ENCODE measurements around the gene MAMDC4. TPM values are rescaled to one million over a fixed set of nuclear protein-coding genes. Genes with fewer than 3 reads are reported as not detected.
"Not testable (repeated sequence)": the region's sequence is repeated elsewhere in the genome, so short reads cannot be mapped to it uniquely, and the experiment has no call there.

Gene MAMDC4
- polyA plus RNA-seq, 1 donor = 772 TPM

- no CpG with 5 or more reads among the region's 30 CpGs for WGBS (ENCODE audit: insufficient coverage, low lambda C conversion rate)
- Histone ChIP-seq H3K4me3 (ENCODE audit: low read length) (no peak overlapping the region), H3K4me1 (ENCODE audit: control insufficient read depth, insufficient read depth, low read length) (no peaks in the 10 kb centered on the region), H3K9me3 (ENCODE audit: control insufficient read depth, low read depth, low read length) (no peaks in the 10 kb centered on the region), H3K36me3 (ENCODE audit: control insufficient read depth, insufficient read depth, low read length) (peaks cover 85% of the 10 kb centered on the region), H3K27ac (ENCODE audit: low read length) (no peak overlapping the region), H3K27me3 (ENCODE audit: control insufficient read depth, insufficient read depth, low read length) (no peaks in the 10 kb centered on the region)
- no peak for DNase-seq
Observed at GRCh38 chr9:136831002-136831719, 21.0 kb upstream of the MAMDC4 start.

DNA sequence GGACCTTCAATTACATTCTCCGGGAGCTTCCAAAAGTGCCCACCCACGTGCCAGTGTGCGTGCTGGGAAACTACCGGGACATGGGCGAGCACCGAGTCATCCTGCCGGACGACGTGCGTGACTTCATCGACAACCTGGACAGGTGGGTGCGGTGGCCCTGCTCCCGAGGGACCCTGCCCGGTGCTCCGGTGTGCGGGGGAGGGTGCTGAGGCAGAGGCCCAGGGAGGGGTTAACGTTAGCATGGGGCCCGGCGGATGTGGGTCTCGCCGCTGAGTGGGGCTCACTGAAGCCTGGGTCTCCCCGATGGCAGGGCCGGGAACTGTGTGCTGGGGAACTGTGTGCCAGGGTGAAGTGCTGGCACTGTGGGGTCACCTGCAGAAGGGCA lies 20.4 kb upstream of the MAMDC4 start:
- Histone ChIP-seq H3K4me3 (ENCODE audit: low read length) (no peak overlapping the region), H3K36me3 (ENCODE audit: control insufficient read depth, insufficient read depth, low read length) (peaks cover 85% of the 10 kb centered on the region), H3K4me1 (ENCODE audit: control insufficient read depth, insufficient read depth, low read length) (no peaks in the 10 kb centered on the region), H3K9me3 (ENCODE audit: control insufficient read depth, low read depth, low read length) (no peaks in the 10 kb centered on the region), H3K27ac (ENCODE audit: low read length) (no peak overlapping the region), H3K27me3 (ENCODE audit: control insufficient read depth, insufficient read depth, low read length) (no peaks in the 10 kb centered on the region)
- WGBS (ENCODE audit: insufficient coverage, low lambda C conversion rate) = no CpG with 5 or more reads among the region's 23 CpGs
- no peak for DNase-seq

- no peaks in the 10 kb centered on the region for H3K27me3 ChIP-seq (ENCODE audit: control insufficient read depth, insufficient read depth, low read length)
- no peaks in the 10 kb centered on the region for H3K4me1 ChIP-seq (ENCODE audit: control insufficient read depth, insufficient read depth, low read length)
- H3K27ac ChIP-seq (ENCODE audit: low read length) = no peak overlapping the region
- no peak overlapping the region for H3K4me3 ChIP-seq (ENCODE audit: low read length)
- DNase-seq = no peak
- no peaks in the 10 kb centered on the region for H3K9me3 ChIP-seq (ENCODE audit: control insufficient read depth, low read depth, low read length)
- H3K36me3 ChIP-seq (ENCODE audit: control insufficient read depth, insufficient read depth, low read length) = peaks cover 79% of the 10 kb centered on the region
- WGBS (ENCODE audit: insufficient coverage, low lambda C conversion rate) = no CpG with 5 or more reads among the region's 9 CpGs
Observed at GRCh38 chr9:136832581-136832980, 19.6 kb upstream of the MAMDC4 start.

- not testable (repeated sequence) for H3K9me3 ChIP-seq (ENCODE audit: control insufficient read depth, low read depth, low read length); H3K4me1 ChIP-seq (ENCODE audit: control insufficient read depth, insufficient read depth, low read length); DNase-seq; H3K27me3 ChIP-seq (ENCODE audit: control insufficient read depth, insufficient read depth, low read length); H3K27ac ChIP-seq (ENCODE audit: low read length); H3K4me3 ChIP-seq (ENCODE audit: low read length)
- WGBS (ENCODE audit: insufficient coverage, low lambda C conversion rate) = no CpG with 5 or more reads among the region's 16 CpGs
- H3K36me3 ChIP-seq (ENCODE audit: control insufficient read depth, insufficient read depth, low read length) = peaks cover 78% of the 10 kb centered on the region
Observed at GRCh38 chr9:136833381-136834048, 18.6 kb upstream of the MAMDC4 start.

DNA sequence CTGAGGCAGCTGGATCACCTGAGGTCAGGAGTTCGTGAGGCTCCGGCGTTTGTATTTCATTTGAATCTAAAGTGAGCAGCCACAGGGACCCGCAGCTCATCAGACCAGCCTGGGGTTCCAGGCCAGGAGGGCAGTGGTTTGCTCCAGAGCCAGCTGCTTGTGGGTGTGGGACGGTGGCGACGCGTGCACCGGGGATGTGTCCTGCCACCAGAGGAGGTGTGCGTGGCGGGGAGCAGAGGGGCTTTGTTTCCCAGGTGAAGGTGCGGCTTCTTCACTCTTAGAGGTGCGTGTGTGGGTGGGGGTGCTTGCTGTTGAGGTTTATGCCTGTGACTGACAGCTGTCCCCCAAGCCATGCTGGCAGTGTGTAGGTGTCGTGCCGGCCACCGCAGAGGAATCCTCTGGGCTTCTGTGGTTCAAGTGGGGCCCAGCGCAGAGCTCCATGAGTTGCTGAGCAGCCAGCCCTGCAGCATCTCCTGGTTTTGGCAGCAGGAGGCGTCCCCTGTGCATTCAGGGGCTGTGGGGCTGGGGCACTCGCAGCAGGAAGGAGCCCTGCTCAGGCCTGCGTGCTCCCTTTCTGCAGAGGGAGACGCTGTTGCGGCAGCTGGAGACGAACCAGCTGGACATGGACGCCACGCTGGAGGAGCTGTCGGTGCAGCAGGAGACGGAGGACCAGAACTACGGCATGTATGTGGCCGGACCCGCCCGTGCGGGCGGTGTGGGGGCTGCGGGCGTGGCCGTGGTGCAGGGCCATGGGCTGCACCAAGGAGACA lies 16.8 kb upstream of the MAMDC4 start:
- Histone ChIP-seq H3K27ac (ENCODE audit: low read length) (no peak overlapping the region), H3K4me1 (ENCODE audit: control insufficient read depth, insufficient read depth, low read length) (peaks cover 21% of the 10 kb centered on the region), H3K9me3 (ENCODE audit: control insufficient read depth, low read depth, low read length) (no peaks in the 10 kb centered on the region), H3K4me3 (ENCODE audit: low read length) (no peak overlapping the region), H3K27me3 (ENCODE audit: control insufficient read depth, insufficient read depth, low read length) (no peaks in the 10 kb centered on the region), H3K36me3 (ENCODE audit: control insufficient read depth, insufficient read depth, low read length) (peaks cover 77% of the 10 kb centered on the region)
- no peak for DNase-seq
- WGBS (ENCODE audit: insufficient coverage, low lambda C conversion rate) = no CpG with 5 or more reads among the region's 36 CpGs

DNA sequence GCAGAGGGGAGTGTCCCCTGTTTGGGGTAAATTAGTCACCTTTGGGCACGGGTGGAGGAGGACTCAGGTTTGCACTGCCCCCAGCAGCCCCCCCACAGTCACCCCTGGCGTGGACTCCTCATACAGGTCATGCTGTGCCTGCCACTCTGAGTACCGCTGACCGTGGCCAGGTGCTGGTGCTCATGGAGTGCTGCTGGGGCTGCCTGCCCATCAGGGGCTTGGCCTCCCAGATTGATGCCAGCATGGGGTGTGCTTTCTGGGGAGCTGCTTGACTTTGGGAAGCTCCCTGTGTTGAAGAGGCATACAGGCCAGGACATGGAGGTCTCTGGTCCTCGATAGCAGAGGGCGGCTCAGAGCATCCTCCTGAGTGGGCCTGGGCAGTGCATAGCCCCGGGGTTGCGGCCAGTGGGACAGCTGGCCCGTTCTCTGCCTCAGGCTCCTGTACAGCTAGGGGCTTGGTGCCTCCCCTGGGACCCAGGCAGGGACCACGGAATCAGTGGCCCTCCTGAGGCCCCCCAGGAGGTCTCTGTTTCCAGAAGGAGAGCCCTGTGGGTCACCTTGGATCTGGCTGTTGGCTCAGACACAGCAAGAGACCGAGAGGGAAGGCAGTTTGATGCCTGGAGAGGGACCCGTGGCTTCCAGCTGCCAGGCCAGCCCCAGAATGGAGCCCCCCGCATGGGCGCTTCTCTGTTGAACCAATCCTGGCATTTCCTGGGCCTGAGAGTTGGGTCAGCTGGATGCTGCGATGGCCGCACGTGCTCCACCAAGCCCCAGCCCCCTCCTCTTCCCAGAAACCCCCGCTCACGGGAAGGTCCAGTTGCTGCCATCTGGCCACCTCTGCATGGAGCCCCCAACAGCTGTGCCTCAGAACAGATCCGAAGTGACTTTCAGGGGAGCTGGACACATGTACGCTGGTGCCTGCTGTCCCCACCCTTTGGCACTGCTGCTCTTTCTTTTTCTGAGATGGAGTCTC lies 15.9 kb upstream of the MAMDC4 start:
- DNase-seq = no peak
- Histone ChIP-seq H3K4me1 (ENCODE audit: control insufficient read depth, insufficient read depth, low read length) (peaks cover 29% of the 10 kb centered on the region), H3K27ac (ENCODE audit: low read length) (no peak overlapping the region), H3K4me3 (ENCODE audit: low read length) (no peak overlapping the region), H3K36me3 (ENCODE audit: control insufficient read depth, insufficient read depth, low read length) (peaks cover 68% of the 10 kb centered on the region), H3K9me3 (ENCODE audit: control insufficient read depth, low read depth, low read length) (no peaks in the 10 kb centered on the region), H3K27me3 (ENCODE audit: control insufficient read depth, insufficient read depth, low read length) (no peaks in the 10 kb centered on the region)
- no CpG with 5 or more reads among the region's 21 CpGs for WGBS (ENCODE audit: insufficient coverage, low lambda C conversion rate)

GRCh38 chr9:136837146-136837855 lies 14.8 kb upstream of the MAMDC4 start:
- Histone ChIP-seq H3K4me3 (ENCODE audit: low read length) (no peak overlapping the region), H3K36me3 (ENCODE audit: control insufficient read depth, insufficient read depth, low read length) (peaks cover 57% of the 10 kb centered on the region), H3K27me3 (ENCODE audit: control insufficient read depth, insufficient read depth, low read length) (no peaks in the 10 kb centered on the region), H3K27ac (ENCODE audit: low read length) (no peak overlapping the region), H3K9me3 (ENCODE audit: control insufficient read depth, low read depth, low read length) (no peaks in the 10 kb centered on the region), H3K4me1 (ENCODE audit: control insufficient read depth, insufficient read depth, low read length) (peaks cover 40% of the 10 kb centered on the region)
- WGBS (ENCODE audit: insufficient coverage, low lambda C conversion rate) = no CpG with 5 or more reads among the region's 27 CpGs
- no peak for DNase-seq

DNA sequence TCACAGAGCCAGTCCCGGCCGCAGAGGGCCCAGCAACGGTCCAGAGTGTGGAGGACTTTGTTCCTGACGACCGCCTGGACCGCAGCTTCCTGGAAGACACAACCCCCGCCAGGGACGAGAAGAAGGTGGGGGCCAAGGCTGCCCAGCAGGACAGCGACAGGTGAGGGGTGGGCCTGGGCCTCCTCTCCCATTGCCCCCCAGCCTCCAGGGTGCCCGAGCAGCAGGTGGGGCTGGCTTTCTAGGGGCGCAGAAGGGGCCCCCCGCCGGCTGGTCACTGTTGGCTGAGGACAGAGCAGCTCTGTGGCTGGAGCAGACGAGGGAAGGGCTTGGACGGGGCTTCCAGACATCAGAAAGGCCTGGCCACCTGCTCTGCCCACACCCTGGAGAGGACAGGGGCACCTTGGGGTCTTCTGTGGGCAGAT lies 14.3 kb upstream of the MAMDC4 start:
- DNase-seq; H3K4me3 ChIP-seq (ENCODE audit: low read length); H3K9me3 ChIP-seq (ENCODE audit: control insufficient read depth, low read depth, low read length); H3K27me3 ChIP-seq (ENCODE audit: control insufficient read depth, insufficient read depth, low read length); H3K27ac ChIP-seq (ENCODE audit: low read length): not testable (repeated sequence)
- peaks cover 44% of the 10 kb centered on the region for H3K4me1 ChIP-seq (ENCODE audit: control insufficient read depth, insufficient read depth, low read length)
- H3K36me3 ChIP-seq (ENCODE audit: control insufficient read depth, insufficient read depth, low read length) = peaks cover 52% of the 10 kb centered on the region
- no CpG with 5 or more reads among the region's 15 CpGs for WGBS (ENCODE audit: insufficient coverage, low lambda C conversion rate)

DNA sequence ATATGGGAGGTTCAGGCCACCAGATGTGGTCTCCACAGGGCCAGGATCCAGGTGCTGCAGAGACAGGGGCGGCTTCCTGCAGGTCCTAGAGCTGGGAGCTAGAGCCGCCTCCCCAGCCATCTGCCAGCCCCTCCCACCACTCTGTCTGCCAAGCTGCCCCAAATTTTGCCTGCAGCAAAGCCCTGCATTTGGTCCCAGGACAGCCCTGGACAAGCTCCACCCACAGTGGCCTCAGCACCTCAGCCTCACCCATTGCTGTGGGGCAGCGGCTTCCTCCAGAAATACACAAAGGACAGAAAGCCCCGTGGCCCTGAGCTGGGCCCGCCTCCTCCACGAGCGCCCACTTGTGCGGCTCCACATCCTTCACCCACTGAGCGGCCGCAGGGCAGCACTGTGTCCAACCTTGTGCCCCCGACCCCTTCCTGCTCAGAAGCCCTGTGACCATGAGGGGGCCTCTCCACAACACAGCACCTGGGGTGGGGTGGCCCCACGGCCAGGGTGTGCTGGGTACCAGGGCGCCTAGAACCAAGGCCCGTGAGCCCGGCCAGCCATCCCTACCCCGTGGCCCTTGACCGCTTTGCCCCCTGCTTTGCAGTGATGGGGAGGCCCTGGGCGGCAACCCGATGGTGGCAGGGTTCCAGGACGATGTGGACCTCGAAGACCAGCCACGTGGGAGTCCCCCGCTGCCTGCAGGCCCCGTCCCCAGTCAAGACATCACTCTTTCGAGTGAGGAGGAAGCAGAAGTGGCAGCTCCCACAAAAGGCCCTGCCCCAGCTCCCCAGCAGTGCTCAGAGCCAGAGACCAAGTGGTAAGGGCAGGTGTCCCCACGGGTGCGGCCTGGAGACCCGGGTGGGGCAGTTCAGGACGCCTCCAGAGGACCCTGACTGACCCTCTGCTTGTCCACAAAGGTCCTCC lies 13.6 kb upstream of the MAMDC4 start:
- H3K36me3 ChIP-seq (ENCODE audit: control insufficient read depth, insufficient read depth, low read length) = peaks cover 49% of the 10 kb centered on the region

More for the DNA sequence above, 13.6 kb upstream of the MAMDC4 start:
- Histone ChIP-seq H3K27ac (ENCODE audit: low read length) (no peak overlapping the region), H3K4me3 (ENCODE audit: low read length) (no peak overlapping the region), H3K9me3 (ENCODE audit: control insufficient read depth, low read depth, low read length) (no peaks in the 10 kb centered on the region), H3K27me3 (ENCODE audit: control insufficient read depth, insufficient read depth, low read length) (peaks cover 5% of the 10 kb centered on the region), H3K4me1 (ENCODE audit: control insufficient read depth, insufficient read depth, low read length) (peaks cover 50% of the 10 kb centered on the region)
- DNase-seq = no peak
- WGBS (ENCODE audit: insufficient coverage, low lambda C conversion rate) = no CpG with 5 or more reads among the region's 29 CpGs
